Breast epithelium (tissue), 3 donors: ENCODE results near the gene SSB.
"Not testable (repeated sequence)": the region's sequence is repeated elsewhere in the genome, so short reads cannot be mapped to it uniquely, and the experiment has no call there.

ENCODE experiments used
- CTCF ChIP-seq, 3 donors: fragments of 450-650 bp; IDR thresholded peaks; one replicate each; pipeline ENCODE4 v1.5.1; 2016 to 2017; ENCODE audit warnings: antibody characterized with exemption in 3 of 3, mild to moderate bottlenecking in 3 of 3, moderate library complexity in 3 of 3
- POLR2A ChIP-seq: fragments of 450-650 bp; IDR thresholded peaks from one replicate; pipeline ENCODE4 v1.6.1; 2016; ENCODE audit warnings: antibody characterized with exemption, mild to moderate bottlenecking, moderate library complexity
- POLR2AphosphoS5 ChIP-seq, 3 donors: sonication (generic); formaldehyde crosslinking; IDR thresholded peaks; one replicate each; pipeline ENCODE4 v1.6.1; 2017; ENCODE audit warnings: antibody characterized with exemption in 3 of 3

DNA sequence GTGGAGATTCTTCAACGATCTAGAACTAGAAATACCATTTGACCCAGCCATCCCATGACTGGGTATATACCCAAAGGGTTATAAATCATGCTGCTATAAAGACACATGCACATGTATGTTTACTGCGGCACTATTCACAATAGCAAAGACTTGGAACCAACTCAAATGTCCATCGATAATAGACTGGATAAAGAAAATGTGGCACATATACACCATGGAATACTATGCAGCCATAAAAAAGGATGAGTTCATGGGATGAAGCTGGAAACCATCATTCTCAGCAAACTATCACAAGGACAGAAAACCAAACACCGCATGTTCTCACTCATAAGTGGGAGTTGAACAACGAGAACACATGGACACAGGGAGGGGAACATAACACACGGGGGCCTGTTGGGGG, 18.7 kb downstream of the SSB start:
- not testable (repeated sequence) for TF ChIP-seq CTCF (IDR thresholded peaks at IDR 0.05); POLR2AphosphoS5 (IDR thresholded peaks at IDR 0.05); POLR2A
